ENCODE measurements around the gene PPP1R12A.

Gene PPP1R12A

GRCh38 chr12:79841248-79841877 is 93.5 kb downstream of the PPP1R12A start:
- DNase-seq (ENCODE audit: low read depth), result peak; percentile 24

- DNase-seq (ENCODE audit: low read depth), result no peak
Measured at GRCh38 chr12:79838359-79838758, 96.5 kb downstream of the PPP1R12A start.

DNA sequence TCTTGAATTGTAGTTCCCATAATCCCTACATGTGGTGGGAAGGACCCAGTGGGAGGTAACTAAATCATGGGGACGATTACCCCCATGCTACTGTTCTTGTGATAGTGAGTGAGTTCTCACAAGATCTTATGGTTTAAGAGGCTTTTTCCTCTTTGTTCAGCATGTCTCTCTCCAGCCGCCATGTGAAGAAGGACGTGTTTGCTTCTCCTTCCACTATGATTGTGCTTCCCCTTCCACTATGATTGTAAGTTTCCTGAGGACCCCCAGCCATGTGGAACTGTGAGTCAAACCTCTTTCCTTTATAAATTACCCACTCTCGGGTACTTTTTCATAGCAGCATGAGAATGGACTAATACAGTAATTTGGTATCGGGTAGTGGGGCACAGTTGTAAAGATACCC is 97.3 kb downstream of the PPP1R12A start:
- DNase-seq (ENCODE audit: low read depth), result no peak

DNA sequence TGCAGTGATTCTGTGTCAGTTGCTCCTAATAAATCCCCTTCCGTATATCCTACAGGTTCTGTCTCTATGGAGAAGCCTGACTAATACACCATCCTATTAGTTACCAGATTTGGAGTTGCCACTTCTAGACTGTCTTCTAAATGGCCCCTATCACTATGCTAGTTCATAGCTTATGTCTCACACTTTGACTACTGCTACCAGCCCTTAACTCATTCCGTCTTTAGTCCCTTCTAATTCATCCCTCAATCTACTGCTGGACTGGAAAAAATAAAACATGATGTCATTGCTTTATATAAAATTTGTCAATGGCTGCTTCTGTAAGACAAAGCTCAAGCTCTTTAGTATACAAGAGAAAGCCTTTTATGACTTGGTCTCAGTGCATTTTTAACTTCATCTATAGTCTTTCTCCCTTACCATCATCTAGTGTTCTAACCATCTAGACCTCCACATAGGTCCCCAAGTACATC is 99.5 kb downstream of the PPP1R12A start:
- no peak for DNase-seq (ENCODE audit: low read depth)

- DNase-seq (ENCODE audit: low read depth), result no peak
Measured at GRCh38 chr12:79834712-79835376, 100.1 kb downstream of the PPP1R12A start.

DNA sequence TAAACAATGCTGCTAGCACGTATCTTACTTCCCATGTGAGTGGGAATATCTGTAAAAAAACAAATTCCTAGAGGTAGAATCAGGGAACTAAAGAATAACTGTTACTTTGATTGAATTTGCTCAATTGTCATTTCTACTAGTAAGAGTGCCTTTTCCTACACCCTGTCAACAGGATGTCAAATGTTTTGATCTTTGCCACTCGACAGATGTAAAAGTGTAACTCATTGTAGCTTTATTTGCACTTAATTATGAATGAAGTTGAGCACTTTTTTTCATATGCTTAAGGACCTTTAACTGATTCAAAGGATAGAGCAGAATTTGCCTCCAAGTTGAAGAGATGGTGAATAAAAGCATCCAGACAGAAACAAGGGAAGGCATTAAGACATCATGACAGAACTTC is 104.5 kb downstream of the PPP1R12A start:
- DNase-seq (ENCODE audit: low read depth), result no peak

GRCh38 chr12:79828924-79829323 is 106.0 kb downstream of the PPP1R12A start:
- no peak for DNase-seq (ENCODE audit: low read depth)

DNA sequence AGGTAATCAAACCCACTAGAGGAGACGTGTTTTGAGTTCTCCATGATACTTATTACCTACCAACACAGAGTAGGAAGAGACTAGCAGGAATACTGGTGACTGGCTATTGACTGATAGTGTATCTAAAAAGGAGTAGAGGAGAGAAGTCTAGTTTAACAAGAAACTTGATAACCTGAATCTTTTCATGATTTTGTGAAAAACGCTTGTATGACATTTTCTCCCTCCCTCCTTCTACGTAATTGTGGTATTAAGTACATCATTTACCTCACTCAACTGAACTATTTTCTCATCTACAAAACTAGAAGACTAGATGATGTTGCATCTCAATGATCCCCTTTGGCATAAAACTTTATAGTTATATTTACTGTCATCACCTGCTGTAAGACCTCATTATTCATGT is 107.4 kb downstream of the PPP1R12A start:
- DNase-seq (ENCODE audit: low read depth), result no peak

DNA sequence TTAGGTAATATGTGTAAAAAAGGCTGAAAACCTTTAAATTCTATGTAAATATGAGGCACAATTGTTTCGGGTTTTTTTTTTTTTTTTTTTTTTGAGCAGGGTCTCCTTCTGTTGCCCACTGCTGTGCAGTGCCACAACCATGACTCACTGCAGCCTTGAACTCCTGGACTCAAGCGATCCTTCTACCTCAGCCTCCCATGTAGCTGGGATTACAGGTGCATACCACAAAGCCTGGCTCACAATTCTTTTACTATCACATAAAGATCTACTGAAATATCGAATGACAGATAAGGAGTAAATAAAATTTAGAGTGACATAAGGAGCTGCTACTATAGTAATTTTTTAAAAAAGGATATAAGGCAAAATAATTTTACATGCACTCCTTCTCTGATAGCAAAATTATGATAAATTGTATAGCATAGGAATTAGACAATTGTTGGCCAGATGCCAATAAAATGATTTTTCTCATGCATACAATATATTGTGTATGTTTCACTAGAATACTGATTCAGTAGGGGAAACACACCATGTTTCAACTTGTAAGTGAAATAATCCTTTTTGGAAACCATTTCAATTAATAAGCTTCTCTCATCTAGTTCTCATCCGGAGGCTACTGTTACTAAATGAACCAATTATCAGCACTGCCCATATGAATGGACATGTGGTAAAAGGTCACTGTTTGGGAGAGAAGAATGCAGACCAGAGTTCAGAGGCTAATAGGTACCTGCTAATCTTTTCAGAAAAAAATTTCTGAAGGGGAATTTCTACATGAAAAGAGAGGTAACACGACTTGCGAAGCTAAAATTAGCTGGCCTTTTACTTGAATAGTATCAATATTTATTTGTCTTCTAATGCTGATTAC is 108.4 kb downstream of the PPP1R12A start:
- DNase-seq (ENCODE audit: low read depth), result no peak

DNA sequence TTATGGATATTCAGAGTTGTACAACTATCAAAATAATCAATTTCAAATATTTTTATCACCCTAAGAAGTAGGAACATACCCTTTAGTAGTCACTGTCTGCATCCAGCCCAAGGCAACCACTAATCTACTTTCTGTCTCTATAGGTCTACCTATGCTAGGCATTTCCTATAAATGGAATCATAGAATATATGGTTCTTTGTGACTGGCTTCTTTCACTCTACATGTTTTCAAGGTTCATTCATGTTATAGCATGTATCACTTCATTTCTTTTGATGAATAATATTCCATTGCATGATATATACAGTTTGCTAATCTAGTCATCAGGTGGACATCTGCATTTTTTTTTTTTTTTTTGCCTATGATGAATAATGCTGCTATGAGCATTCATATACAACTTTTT is 112.4 kb downstream of the PPP1R12A start:
- DNase-seq (ENCODE audit: low read depth), result no peak

GRCh38 chr12:79818856-79819255 is 116.0 kb downstream of the PPP1R12A start:
- peak; percentile 23 for DNase-seq (ENCODE audit: low read depth)

DNA sequence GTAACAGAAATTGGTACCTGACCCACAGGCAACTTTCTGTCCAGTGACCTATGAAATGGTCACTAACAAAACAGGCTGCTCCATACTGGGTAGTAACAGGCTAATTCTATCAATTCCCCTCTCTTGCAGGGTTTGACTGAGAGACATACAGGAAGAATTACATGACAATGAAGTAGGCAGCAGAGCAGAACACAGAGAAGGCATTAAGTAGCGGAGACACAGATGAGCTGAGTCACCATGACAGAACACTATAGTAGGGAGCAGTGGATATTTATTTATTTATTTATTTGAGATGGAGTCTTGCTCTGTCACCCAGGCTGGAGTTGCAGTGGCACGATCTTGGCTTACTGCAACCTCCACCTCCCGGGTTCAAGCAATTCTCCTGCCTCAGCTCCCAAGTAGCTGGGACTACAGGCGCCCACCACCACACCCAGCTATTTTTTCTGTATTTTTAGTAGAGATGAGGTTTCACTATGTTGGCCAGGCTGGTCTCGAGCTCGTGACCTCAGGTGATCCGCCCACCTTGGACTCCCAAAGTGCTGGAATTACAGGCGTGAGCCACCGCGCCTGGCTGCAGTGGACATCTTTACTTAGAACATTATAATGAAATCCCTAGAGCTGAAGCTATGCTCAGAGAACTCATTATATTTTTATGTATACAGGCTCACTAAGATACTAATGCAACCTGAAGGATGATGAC is 150.4 kb downstream of the PPP1R12A start:
- peak; percentile 66 for DNase-seq (ENCODE audit: low read depth)

- peak; percentile 88 for DNase-seq (ENCODE audit: low read depth)
Measured at GRCh38 chr12:79782172-79782900, 152.6 kb downstream of the PPP1R12A start.

DNA sequence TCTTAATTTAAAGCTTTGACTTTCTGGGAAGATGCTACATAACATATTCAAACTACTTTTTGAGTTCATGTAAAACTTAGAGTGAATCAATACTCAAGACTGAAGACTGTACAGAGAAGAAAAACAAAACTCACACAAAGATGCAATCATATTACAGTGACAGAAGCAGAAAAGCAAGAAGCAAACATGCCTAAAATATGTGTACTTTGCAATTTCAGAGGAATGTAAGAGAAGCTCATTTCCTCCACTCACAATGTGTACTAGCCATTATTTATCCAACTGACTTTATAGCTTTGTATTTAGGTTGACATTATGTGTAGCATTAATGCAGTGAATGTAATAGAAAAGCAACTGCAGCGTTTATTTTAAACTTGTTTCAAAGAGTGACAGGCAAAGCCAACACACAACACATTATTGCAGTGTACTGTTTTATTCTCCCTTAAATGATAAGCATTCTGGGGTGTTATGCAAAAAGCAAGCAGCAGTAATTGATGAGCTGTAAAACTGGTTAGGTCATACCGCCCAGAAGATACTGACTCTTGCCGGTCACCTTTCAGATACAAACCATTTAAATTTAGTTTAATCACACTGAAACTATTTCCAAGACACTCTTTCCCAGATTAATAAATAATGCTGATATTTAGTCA is 156.0 kb downstream of the PPP1R12A start:
- peak; percentile 21 for DNase-seq (ENCODE audit: low read depth)

DNA sequence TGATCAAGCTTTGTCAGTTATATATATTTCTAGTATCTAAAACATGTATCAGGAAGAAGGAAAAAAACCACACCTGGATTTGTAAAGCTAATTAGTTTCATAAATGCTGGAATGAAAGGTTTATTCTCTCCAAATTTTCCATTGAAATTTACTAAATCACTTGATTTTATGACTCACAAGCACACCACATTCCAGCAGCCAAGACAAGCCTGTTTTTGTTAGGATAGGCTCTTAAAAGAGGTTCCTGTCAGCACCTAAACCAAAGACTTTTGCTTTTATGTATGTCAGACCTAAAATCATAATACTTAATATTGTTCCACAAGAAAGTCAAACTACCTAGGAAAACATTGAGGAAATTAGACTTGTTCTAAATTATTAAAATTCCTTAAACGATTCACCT is 158.8 kb downstream of the PPP1R12A start:
- peak; percentile 80 for DNase-seq (ENCODE audit: low read depth)

- peak; percentile 42 for DNase-seq (ENCODE audit: low read depth)
Measured at GRCh38 chr12:79775355-79776027, 159.4 kb downstream of the PPP1R12A start.

GRCh38 chr12:79773896-79774295 is 161.0 kb downstream of the PPP1R12A start:
- DNase-seq (ENCODE audit: low read depth), result peak; percentile 53

- DNase-seq (ENCODE audit: low read depth), result no peak
Measured at GRCh38 chr12:79769860-79770485, 164.9 kb downstream of the PPP1R12A start.

- no peak for DNase-seq (ENCODE audit: low read depth)
Measured at GRCh38 chr12:79769189-79769859, 165.6 kb downstream of the PPP1R12A start.

Data from iris pigment epithelial cell (primary cell).